GM06990 (cell line): ENCODE measurements around the gene ELOVL1.

Experiments
- DNase-seq: peaks from one replicate; pipeline ENCODE4 v3.0.0-alpha.2; 2011; ENCODE audit not compliant: insufficient read length; ENCODE audit errors: extremely low read depth
- H3K27me3 ChIP-seq: replicated peaks from 2 replicates; pipeline ENCODE4 v1.6.0; 2011; ENCODE audit warnings: low read length; ENCODE audit not compliant: control insufficient read depth, insufficient read depth
- H3K36me3 ChIP-seq: 2 replicates; pipeline ENCODE4 v1.5.1; 2011; ENCODE audit warnings: low read length; ENCODE audit not compliant: control insufficient read depth, insufficient read depth
- H3K4me3 ChIP-seq: replicated peaks from 2 replicates; pipeline ENCODE4 v1.5.1; 2011; ENCODE audit warnings: low read depth, mild to moderate bottlenecking, control low read depth, low read length
- TF ChIP-seq, protein P1 (sequence below): IDR thresholded peaks from 2 replicates; pipeline ENCODE4 v1.5.1; 2011; ENCODE audit warnings: low read length, control low read depth, mild to moderate bottlenecking, inconsistent platforms; ENCODE audit not compliant: insufficient read depth, poor library complexity, severe bottlenecking

The ELOVL1 gene

DNA sequence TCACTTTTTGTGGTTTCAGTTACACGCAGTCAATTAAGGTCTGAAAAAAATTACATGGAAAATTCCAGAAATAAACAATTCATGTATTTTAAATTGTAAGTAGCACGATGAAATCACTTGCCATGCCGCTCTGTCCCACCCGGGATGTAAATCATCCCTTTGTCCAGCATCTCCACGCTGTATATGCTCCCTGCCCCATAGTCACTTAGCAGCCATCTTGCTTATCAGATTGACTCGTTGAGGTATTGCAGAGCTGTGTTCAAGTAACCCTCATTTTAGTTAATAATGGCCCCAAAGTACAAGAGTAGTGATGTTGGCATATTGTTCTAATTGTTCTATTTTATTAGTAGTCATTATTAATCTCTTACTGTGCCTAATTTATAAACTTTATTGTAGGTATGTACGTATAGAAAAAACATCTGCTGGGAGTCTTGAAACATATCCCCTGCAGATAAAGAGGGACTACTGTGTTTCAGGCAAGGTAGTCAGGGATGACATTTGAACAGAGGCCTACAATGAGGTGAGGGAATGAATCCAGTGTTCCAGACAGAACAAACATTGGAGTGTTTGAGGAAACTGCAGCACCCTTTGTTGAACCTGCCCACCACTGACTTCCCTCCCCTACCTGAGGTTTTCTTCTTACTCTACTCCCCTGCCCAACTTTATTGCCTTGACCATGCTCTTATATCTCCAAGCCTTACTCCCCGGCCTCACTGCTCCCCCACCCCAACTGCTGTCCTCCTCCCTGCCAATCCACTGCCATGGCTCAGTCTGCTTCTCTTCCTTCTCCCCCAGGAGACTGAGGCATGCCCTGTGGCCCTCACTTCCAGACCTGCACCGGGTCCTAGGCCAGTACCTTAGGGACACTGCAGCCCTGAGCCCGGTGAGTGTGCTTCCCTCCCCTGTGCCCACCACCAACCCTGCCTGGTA, 16.1 kb downstream of the ELOVL1 start:
- H3K4me3 ChIP-seq, result no peak overlapping the region
- TF ChIP-seq, protein P1, sequence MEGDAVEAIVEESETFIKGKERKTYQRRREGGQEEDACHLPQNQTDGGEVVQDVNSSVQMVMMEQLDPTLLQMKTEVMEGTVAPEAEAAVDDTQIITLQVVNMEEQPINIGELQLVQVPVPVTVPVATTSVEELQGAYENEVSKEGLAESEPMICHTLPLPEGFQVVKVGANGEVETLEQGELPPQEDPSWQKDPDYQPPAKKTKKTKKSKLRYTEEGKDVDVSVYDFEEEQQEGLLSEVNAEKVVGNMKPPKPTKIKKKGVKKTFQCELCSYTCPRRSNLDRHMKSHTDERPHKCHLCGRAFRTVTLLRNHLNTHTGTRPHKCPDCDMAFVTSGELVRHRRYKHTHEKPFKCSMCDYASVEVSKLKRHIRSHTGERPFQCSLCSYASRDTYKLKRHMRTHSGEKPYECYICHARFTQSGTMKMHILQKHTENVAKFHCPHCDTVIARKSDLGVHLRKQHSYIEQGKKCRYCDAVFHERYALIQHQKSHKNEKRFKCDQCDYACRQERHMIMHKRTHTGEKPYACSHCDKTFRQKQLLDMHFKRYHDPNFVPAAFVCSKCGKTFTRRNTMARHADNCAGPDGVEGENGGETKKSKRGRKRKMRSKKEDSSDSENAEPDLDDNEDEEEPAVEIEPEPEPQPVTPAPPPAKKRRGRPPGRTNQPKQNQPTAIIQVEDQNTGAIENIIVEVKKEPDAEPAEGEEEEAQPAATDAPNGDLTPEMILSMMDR, result no peak
- H3K36me3 ChIP-seq, result no peaks in the 10 kb centered on the region
- DNase-seq, result no peak
- H3K27me3 ChIP-seq, result no peaks in the 10 kb centered on the region

DNA sequence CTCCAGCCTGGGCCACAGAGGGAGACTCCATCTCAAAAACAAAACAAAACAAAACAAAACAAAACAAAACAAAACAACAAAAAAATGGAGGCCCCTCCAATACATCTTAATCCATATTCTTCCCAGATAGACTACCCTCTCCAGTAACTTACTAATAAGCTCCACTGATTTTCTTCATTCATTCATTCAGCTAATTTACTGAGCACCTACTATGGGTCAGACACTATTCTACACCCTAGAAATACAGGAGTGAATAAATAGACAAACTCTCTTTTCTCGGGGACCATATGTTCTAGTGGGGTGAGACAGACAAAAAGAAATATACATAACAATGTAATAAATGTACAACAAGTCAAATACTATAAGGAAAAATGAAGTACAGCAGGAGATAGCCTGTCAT, 16.8 kb downstream of the ELOVL1 start:
- TF ChIP-seq, protein P1, result no peak
- no peak overlapping the region for H3K4me3 ChIP-seq
- no peaks in the 10 kb centered on the region for H3K36me3 ChIP-seq
- H3K27me3 ChIP-seq, result no peaks in the 10 kb centered on the region
- no peak for DNase-seq

DNA sequence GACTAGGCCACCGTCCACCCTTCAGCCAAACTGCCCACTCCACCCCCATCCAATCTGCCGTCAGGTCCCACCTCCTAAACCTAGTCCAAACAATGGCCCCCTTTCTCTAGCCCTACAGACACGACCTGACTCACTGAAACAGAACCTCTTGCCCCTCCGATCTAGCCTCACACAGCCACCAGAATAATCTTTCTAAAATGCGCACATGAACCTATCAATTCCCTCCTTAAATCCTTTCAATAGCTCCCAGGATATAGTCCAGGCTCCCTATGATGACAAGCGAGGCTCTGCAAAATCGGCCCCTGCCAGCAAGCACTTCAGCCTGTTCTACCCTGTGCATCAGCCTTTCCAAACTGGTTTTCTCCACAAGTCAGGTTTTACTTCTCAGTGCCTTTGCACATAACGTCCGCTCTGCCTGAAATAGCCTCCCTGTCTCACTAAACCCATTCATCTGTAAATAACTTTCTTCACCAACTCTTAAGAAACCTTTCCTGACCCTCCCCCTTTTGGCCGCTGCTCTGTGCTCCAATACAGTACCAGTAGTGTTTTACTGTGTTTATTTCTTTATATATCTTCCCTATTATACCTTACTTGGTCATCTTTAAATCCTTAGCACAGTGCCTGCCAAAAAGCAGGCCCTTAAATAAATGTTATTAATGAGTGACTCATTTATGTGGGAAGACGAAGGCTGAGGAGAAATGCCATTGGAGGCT, 18.1 kb downstream of the ELOVL1 start:
- H3K4me3 ChIP-seq, result no peak overlapping the region
- H3K36me3 ChIP-seq, result no peaks in the 10 kb centered on the region
- DNase-seq, result no peak
- H3K27me3 ChIP-seq, result no peaks in the 10 kb centered on the region
- TF ChIP-seq, protein P1, result no peak

DNA sequence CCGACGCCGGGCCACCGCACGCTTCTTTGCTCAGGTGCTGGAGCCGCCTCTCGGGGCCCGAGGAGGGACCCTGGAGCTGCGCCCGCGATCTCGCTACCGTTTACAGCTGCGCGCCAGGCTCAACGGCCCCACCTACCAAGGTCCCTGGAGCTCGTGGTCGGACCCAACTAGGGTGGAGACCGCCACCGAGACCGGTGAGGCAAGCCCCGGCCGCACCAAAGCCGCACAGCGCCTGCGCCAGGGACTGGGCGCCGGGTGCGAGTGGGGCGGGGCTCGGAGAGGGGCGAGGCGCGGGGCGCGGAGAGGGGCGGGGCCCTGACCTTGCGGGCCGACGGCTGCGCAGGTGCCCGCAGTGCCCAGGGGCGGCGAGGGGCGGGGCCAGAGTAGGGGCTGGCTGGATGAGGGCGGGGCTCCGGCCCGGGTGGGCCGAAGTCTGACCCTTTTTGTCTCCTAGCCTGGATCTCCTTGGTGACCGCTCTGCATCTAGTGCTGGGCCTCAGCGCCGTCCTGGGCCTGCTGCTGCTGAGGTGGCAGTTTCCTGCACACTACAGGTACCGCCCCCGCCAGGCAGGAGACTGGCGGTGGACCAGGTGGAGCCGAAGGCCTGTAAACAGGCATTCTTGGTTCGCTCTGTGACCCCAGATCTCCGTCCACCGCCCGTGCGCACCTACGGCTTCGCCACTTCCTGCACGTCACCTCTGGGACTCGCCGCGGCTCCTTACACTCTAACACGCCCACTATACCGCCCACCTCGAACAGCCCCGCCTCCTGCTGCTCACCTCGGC, 18.8 kb downstream of the ELOVL1 start:
- TF ChIP-seq, protein P1, result no peak
- DNase-seq, result no peak
- Histone ChIP-seq H3K4me3 (no peak overlapping the region), H3K27me3 (no peaks in the 10 kb centered on the region), H3K36me3 (no peaks in the 10 kb centered on the region)

DNA sequence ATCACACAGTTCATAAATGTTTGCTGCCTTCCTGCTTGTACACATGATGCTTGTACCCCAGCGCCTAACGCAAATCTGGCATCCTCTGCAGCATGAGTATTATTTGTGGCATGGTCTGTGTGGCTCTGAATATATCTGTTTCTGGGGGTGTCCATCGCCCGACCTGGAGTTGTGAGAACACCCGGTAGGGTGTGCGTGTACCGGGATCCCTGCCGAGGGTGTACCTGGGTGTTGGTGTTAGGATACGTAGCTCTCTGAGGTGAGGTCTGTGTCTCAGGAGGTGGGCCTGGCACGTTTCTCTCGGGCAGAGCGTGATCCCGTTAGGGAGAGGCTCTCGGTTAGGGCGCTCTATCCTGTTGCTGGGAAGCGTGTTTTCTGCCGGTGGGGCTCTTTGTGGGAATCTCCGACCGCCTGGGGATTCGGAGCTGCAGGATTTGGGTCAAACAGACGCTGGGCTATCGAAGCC, 19.4 kb downstream of the ELOVL1 start:
- Histone ChIP-seq H3K36me3 (no peaks in the 10 kb centered on the region), H3K27me3 (no peaks in the 10 kb centered on the region), H3K4me3 (no peak overlapping the region)
- DNase-seq, result no peak
- TF ChIP-seq, protein P1, result no peak
